Activated CD8-positive, alpha-beta memory T cell treated with anti-CD3 and anti-CD28 coated beads for 36 hours (primary cell): ENCODE measurements around the gene SLC22A25. TPM values are rescaled to one million over a fixed set of nuclear protein-coding genes. Genes with fewer than 3 reads are reported as not detected.
"Not testable (repeated sequence)": the region's sequence is repeated elsewhere in the genome, so short reads cannot be mapped to it uniquely, and the experiment has no call there.

Source experiments
- CTCF ChIA-PET: fragments of 350-600 bp; sonication (Branson Sonifier 250); formaldehyde crosslinking; loops from one replicate; lab custom pipeline; 2021; ENCODE audit warnings: antibody characterized with exemption; lab: Charles Lee
- POLR2A ChIA-PET: fragments of 350-600 bp; sonication (Branson Sonifier 250); formaldehyde crosslinking; loops from one replicate; lab custom pipeline; 2021; ENCODE audit warnings: antibody characterized with exemption; lab: Charles Lee
- total RNA-seq, 2 experiments: library from RNA; stranded (reverse); gene quantifications; one replicate each; pipeline ENCODE4 v1.2.3, GENCODE V29; 2021

The SLC22A25 gene
- total RNA-seq: not detected

GRCh38 chr11:63243533-63243932 is at the start of gene SLC22A25:
Gene SLC22A25, minus strand, starts transcription at chr11:63243599. Its CDS starts 13,947 bp downstream, at chr11:63229652.
- CTCF ChIA-PET: no interaction called here

GRCh38 chr11:63290285-63290684 is 46.9 kb upstream of the SLC22A25 start:
- ChIA-PET CTCF (no interaction called here), POLR2A (no interaction called here)

More at GRCh38 chr11:63243533-63243932, at the start of gene SLC22A25:
- POLR2A ChIA-PET: no interaction called here

- POLR2A ChIA-PET: no interaction called here
These were observed 46.3 kb upstream of the SLC22A25 start for GRCh38 chr11:63289658-63290057.

DNA sequence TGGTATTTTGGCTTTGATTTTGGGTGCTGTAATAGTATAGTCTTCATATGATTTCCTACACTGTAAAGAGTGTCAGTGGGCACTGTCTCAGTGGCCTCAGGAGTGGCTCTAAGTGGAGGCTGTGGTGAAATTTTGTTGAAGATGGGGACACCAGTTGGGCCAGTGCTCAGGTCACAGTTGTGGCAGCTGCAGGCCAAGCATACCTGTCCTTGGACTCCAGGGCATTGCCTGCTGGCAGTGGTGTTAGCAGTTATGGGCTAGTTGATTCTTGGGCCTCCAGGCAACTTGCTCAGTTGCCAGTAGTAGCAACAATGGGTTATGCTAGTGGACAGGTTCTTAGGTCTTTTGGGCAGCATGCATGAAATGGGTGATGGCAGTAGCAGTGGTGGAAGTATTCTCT is 39.2 kb upstream of the SLC22A25 start:
- CTCF ChIA-PET: no interaction called here
- POLR2A ChIA-PET: no interaction called here

More at GRCh38 chr11:63289658-63290057, 46.3 kb upstream of the SLC22A25 start:
- CTCF ChIA-PET: no interaction called here

DNA sequence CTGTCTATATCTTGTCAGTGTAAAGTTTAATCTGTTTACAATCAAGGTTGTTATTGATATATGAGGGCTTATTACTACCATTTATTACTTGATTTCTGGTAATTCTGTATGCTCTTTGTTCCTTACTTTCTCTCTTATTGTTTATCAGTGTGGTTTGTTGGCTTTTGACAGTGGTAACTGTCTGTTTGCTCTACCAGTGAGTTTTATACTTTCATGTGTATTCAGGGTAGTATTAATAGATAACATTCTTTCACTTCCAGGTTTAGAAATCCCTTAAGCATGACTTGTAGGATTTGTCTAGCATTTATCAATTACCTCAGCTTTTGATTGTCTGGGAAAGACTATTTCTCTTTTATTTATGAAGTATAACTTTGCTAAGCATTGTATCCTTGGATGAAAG is 37.5 kb upstream of the SLC22A25 start:
- CTCF ChIA-PET: no interaction called here
- POLR2A ChIA-PET: no interaction called here

GRCh38 chr11:63277345-63277943 is 34.0 kb upstream of the SLC22A25 start:
- POLR2A ChIA-PET: no interaction called here
- CTCF ChIA-PET: interaction anchor here (0.6 kb wide), 1 partner anchor 364 kb away, joined by 3 read pairs; no protein-coding TSS in a partner anchor

DNA sequence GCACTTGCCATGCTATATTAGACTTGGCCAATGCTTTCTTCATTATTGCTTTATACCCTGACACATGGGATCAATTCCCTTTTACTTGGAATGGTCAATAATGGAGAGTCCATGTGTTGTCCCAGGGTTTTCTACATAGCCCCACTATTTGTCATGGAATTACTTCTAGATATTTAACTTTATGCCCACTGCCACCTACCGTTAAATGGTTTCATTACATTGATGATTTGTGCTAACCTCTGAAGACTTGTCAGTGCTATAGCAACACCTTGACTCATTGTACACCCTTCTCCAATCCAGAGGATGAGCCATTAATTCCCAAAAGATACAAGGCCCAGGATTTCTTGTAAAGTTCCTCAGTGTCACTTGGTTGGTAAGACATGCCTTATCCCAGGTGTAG is 31.4 kb upstream of the SLC22A25 start:
- POLR2A ChIA-PET: no interaction called here
- CTCF ChIA-PET: no interaction called here

DNA sequence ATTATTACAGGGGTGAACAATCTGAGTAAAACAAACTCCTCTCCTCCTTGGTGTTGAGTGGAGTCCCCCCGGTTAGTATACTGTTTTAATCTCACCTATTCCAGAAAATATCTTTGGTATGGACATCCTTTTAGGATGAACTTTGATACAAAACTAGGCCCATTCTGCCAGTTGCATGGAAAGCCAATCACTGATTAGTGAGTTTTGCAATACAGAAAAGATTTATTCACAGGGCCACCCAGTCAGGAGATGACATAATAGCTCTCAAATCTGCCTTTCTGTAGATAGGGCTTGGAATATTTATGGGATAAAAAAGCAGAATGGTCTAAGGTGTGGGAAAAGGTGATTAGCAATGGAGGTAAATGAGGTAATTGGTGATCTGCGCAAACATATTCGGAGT is 30.3 kb upstream of the SLC22A25 start:
- ChIA-PET CTCF (no interaction called here), POLR2A (no interaction called here)

GRCh38 chr11:63262547-63262946 is 19.1 kb upstream of the SLC22A25 start:
- POLR2A ChIA-PET: no interaction called here

GRCh38 chr11:63251312-63251711 is 7.9 kb upstream of the SLC22A25 start:
- ChIA-PET POLR2A (no interaction called here), CTCF (no interaction called here)

More at GRCh38 chr11:63262547-63262946, 19.1 kb upstream of the SLC22A25 start:
- CTCF ChIA-PET: no interaction called here

DNA sequence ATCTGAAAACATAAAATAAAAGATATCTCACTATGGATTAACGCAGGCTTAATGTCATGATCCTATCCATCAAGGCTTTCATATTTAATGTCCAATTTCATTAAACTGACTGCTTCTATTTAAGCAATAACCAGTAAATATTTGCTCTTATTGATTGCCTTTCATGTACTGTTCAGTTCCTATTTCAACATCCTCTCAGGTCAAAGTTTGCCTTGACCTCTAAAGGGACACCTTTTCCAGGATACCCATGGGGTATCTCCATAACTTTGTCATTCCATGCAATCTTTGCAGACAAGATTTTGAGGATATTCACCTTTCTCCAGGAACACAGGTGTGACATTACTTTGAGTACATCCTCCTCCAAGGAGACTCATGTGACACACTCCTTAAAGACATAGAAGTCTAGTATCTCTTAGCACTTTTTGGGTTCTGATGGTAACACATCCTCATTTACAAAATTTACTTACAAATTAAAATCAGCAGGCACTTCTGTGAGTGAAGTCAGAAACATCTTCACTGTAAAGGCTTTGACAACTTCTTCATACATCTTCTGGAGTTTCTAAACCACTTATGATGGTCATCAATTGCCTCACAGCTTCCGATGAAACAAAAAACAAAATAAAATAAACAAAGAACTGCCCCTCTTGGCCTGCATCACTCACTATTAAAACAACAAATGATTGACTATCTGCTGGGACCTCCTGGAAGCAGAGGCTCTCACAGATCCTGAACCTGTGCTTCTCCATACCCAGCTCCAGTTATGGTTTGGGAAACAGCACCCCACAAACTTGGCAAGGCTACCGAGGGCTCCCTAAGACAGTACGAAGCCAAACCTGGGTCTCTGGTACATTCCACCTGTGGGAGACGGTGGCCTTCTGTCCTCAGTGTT is 7.0 kb upstream of the SLC22A25 start:
- CTCF ChIA-PET: interaction anchor here (0.5 kb wide), 1 partner anchor 479 kb away, joined by 3 read pairs; no protein-coding TSS in a partner anchor
- POLR2A ChIA-PET: no interaction called here

GRCh38 chr11:63248966-63249365 is 5.6 kb upstream of the SLC22A25 start:
- ChIA-PET POLR2A (no interaction called here), CTCF (no interaction called here)

DNA sequence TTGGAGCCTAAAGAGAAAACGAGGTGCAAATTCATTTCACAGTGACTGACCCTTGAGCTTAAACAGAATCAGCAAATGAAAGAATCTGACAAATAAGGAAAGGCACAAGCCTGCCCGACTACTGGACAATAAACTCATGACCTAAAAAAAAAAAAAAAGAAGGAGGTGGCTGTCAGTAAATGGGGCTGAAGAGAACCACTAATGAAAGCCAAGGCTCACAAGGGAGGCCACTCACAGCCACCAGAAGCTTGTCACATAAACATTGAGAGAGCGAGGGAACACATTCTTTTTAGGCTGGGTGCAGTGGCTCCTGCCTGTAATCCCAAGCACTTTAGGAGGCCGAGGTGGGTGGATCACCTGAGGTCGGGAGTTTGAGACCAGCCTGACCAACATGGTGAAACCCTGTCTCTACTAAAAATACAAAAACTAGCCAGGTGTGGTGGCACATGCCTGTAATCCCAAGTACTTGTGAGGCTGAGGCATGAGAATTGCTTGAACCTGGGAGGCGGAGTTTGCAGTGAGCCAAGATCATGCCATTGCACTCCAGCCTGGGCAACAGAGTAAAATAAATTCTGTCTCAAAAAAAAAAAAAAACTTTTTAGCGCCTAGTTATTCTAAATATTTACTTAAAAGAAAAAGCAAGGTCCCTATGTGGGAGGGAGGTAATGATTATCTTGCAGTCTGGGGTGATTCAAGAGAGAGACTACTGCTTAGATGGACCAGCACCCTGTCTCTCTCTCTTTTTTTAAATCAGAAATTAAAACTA is 4.0 kb upstream of the SLC22A25 start:
- CTCF ChIA-PET, POLR2A ChIA-PET: not testable (repeated sequence)

DNA sequence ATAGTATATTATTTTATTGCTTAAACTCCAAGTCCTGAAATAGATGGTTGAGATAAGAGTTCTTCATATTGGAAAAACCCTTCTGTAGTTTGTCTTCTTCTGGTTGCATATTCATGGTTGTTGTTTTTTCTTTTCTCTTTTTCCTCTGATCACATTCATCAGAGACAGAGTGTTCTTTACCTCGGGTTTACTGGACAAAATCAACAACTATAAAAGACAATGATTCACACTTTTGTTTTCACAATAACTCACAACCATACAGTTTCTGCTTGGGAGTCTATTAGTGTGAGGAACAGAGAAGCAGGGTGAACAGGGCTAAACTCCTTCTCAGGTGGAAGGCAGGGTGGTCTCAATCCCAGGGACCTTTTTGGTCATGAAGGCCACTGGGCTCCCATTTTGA is 2.6 kb upstream of the SLC22A25 start:
- CTCF ChIA-PET: no interaction called here

GRCh38 chr11:63244862-63245261 is 1.5 kb upstream of the SLC22A25 start:
- ChIA-PET CTCF (no interaction called here), POLR2A (no interaction called here)

More for the DNA sequence above, 2.6 kb upstream of the SLC22A25 start:
- POLR2A ChIA-PET: no interaction called here

DNA sequence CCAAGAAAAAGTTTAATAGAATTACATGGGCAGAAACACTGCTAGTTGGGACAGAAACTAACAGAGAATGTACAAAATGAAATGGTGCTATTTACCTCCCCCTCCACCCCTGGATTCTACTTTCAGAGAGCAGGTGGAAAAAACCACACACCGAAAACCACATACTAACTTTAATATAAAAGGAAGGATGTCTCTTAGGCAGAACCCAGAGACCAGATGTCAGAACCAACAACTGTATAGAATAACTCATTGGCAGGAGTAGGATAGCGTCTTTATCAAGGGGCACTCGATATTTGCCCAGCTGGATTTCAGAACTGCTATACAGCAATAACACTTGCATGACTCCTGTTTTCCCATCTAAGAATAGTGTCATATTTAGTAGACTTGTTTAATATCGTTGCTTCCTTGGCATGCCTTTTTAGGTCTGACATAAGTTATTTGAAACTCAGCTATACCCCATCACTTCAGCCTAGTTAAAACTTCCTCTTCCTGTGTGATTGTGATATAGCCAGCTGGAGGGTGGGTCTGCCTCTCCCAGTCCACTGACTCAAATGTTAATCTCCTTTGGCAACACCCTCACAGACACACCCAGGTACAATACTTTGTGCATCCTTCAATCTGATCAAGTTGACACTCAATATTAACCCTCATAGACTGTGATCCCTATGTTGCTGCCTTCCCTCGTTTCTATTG is 1.2 kb downstream of the SLC22A25 start:
- POLR2A ChIA-PET: no interaction called here
- CTCF ChIA-PET: no interaction called here

DNA sequence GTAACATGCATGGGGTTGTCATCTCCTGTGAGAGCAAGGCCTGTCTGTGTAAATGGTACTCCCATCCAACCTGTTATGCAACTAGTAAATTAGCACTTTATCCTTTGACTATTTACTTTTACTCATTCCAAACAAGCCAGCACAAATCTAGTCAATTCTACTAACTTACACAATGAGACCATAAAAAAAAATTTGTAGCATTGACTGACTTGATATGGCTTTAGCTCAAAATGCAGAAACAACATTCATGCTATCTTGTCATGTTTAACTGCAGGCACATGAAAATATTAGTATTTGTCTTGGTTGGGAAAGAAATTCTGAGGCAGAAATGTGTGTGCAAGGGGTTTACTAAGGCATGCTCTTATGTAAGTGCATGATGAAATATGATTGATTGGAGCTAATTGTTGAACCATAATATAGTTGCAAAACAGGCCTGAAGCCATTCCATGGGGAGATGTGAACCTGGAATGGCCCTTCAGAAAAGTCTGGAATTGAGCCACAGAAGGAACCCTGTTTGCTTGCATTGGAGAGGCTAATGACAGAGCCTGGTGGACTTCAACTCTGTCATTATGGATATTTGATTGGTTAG is 2.5 kb downstream of the SLC22A25 start:
- POLR2A ChIA-PET: no interaction called here
- CTCF ChIA-PET: no interaction called here

DNA sequence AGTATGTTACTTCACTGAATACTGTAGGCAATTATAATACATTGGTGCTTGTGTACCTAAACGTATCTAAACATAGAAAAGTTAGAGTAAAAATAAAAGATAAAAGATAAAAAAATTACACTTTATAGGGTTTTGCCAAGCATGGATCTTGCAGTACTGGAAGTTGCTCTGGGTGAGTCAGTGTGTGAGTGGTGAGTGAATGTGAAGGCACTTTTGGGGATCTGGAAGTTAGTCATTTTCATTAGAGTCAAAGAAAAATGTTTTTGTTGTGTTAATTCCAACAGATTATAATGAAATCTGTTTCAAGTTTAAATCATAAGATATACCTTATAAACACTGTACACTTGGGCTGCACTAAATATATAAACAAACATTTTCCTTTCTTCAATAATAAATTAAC is 3.3 kb downstream of the SLC22A25 start:
- ChIA-PET CTCF (no interaction called here), POLR2A (no interaction called here)

GRCh38 chr11:63239254-63239653 is 4.1 kb downstream of the SLC22A25 start:
- ChIA-PET POLR2A (no interaction called here), CTCF (no interaction called here)
